ENCODE results near the gene RDH12.

Gene RDH12

GRCh38 chr14:67668559-67668958 is 33.1 kb upstream of the RDH12 start:
- H3K9me3 Mint-ChIP-seq, result no peaks in the 10 kb centered on the region
- no peak for DNase-seq
- H3K27ac Mint-ChIP-seq, result no peak overlapping the region
- peaks cover 19% of the 10 kb centered on the region for H3K4me1 Mint-ChIP-seq
- no peak overlapping the region for H3K4me3 Mint-ChIP-seq
- no peak for TF ChIP-seq CTCF (IDR thresholded peaks at IDR 0.05)
- H3K36me3 Mint-ChIP-seq (ENCODE audit: low read depth), result peaks cover 19% of the 10 kb centered on the region
- no peaks in the 10 kb centered on the region for H3K27me3 Mint-ChIP-seq (ENCODE audit: low read depth, poor library complexity)

- H3K36me3 Mint-ChIP-seq (ENCODE audit: low read depth), result peaks cover 27% of the 10 kb centered on the region
- no peaks in the 10 kb centered on the region for H3K9me3 Mint-ChIP-seq
- H3K27me3 Mint-ChIP-seq (ENCODE audit: low read depth, poor library complexity), result no peaks in the 10 kb centered on the region
- peak overlapping the region; percentile 96 for H3K27ac Mint-ChIP-seq
- TF ChIP-seq CTCF (IDR thresholded peaks at IDR 0.05), result no peak
- H3K4me1 Mint-ChIP-seq, result peaks cover 33% of the 10 kb centered on the region
- DNase-seq, result no peak
- H3K4me3 Mint-ChIP-seq, result peak overlapping the region; percentile 92
Measured at GRCh38 chr14:67673451-67673850, 28.2 kb upstream of the RDH12 start.

- peak; percentile 86 for DNase-seq
- Mint-ChIP-seq H3K4me1 (peaks cover 33% of the 10 kb centered on the region), H3K4me3 (peak overlapping the region; percentile 92), H3K27ac (peak overlapping the region; percentile 98), H3K27me3 (ENCODE audit: low read depth, poor library complexity) (no peaks in the 10 kb centered on the region), H3K9me3 (no peaks in the 10 kb centered on the region), H3K36me3 (ENCODE audit: low read depth) (peaks cover 33% of the 10 kb centered on the region)
- no peak for TF ChIP-seq CTCF (IDR thresholded peaks at IDR 0.05)
Measured at GRCh38 chr14:67674139-67674479, 27.6 kb upstream of the RDH12 start.

- DNase-seq, result peak; percentile 82
- Mint-ChIP-seq H3K4me1 (peaks cover 33% of the 10 kb centered on the region), H3K27me3 (ENCODE audit: low read depth, poor library complexity) (no peaks in the 10 kb centered on the region), H3K36me3 (ENCODE audit: low read depth) (peaks cover 33% of the 10 kb centered on the region), H3K9me3 (no peaks in the 10 kb centered on the region), H3K27ac (peak within 1 kb of the TSS; percentile 99), H3K4me3 (peak within 1 kb of the TSS; percentile 92)
- TF ChIP-seq CTCF (IDR thresholded peaks at IDR 0.05), result no peak
Measured at GRCh38 chr14:67674480-67675218, 27.0 kb upstream of the RDH12 start, which contains the start of gene VTI1B. Gene VTI1B (minus strand): TSS chr14:67674632. CDS start chr14:67674489, 143 bp downstream.

- no peak for TF ChIP-seq CTCF (IDR thresholded peaks at IDR 0.05)
- H3K9me3 Mint-ChIP-seq, result no peaks in the 10 kb centered on the region
- H3K4me3 Mint-ChIP-seq, result peak overlapping the region; percentile 92
- peak overlapping the region; percentile 99 for H3K27ac Mint-ChIP-seq
- DNase-seq, result no peak
- no peaks in the 10 kb centered on the region for H3K27me3 Mint-ChIP-seq (ENCODE audit: low read depth, poor library complexity)
- H3K36me3 Mint-ChIP-seq (ENCODE audit: low read depth), result peaks cover 33% of the 10 kb centered on the region
- H3K4me1 Mint-ChIP-seq, result peaks cover 33% of the 10 kb centered on the region
Measured at GRCh38 chr14:67675219-67675582, 26.5 kb upstream of the RDH12 start.

GRCh38 chr14:67679006-67679405 is 22.7 kb upstream of the RDH12 start:
- Mint-ChIP-seq H3K27ac (no peak overlapping the region), H3K4me1 (peaks cover 9% of the 10 kb centered on the region), H3K9me3 (no peaks in the 10 kb centered on the region), H3K36me3 (ENCODE audit: low read depth) (peaks cover 59% of the 10 kb centered on the region), H3K27me3 (ENCODE audit: low read depth, poor library complexity) (no peaks in the 10 kb centered on the region), H3K4me3 (no peak overlapping the region)
- no peak for DNase-seq
- TF ChIP-seq CTCF (IDR thresholded peaks at IDR 0.05), result no peak

Measured in nephron progenitor cell (in vitro differentiated cells).